Hematopoietic multipotent progenitor cell (in vitro differentiated cells): ENCODE data around the gene RIMBP2. TPM values are rescaled to one million over a fixed set of nuclear protein-coding genes. Genes with fewer than 3 reads are reported as not detected.

Source experiments
- DNase-seq, 3 donors: peaks; one replicate each; pipeline ENCODE4 v3.0.0-alpha.2; 2011 to 2015; ENCODE audit warnings: low read depth in 2 of 3, low spot score in 2 of 3
- total RNA-seq: library from RNA; depleted of rRNA; stranded (reverse); fragments of >200 nt; gene quantifications from one replicate; pipeline ENCODE4 v1.2.3, GENCODE V29; 2012

RIMBP2 gene
- total RNA-seq, 1 donor = 0.27 TPM

DNA sequence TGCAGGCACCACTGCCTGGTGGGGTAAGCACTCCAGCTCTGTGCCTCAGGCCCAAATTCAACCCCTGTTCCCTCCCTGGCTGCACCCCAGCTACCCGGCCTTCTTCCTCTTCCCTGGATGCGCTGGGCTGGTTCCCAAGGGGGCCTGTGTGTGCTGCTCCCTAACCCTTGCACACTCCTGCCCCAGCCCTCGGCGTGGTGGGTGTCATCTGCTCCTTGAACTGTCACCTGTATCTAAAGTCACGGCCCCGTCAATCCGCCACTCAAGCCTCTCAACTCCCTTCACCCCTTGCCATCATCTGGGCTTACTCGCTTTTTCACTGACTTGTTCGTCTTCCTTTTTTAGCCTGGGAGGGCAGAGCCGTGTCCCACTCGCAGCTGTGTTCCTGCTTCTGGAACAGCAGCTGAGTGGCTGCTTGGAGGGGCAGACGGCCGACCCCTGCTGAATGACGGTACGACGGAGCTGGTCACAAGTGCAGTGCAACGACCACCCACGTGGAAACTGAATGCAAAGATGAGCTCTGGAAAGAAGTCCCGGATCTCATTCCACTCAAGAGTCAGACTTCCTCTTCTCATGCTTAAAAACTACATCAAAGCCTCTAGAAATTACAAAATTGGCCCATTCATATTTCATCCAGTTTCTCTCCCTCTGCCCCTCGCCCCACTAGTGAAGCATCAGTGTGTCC, 239.5 kb downstream of the RIMBP2 start:
- DNase-seq = no peak

DNA sequence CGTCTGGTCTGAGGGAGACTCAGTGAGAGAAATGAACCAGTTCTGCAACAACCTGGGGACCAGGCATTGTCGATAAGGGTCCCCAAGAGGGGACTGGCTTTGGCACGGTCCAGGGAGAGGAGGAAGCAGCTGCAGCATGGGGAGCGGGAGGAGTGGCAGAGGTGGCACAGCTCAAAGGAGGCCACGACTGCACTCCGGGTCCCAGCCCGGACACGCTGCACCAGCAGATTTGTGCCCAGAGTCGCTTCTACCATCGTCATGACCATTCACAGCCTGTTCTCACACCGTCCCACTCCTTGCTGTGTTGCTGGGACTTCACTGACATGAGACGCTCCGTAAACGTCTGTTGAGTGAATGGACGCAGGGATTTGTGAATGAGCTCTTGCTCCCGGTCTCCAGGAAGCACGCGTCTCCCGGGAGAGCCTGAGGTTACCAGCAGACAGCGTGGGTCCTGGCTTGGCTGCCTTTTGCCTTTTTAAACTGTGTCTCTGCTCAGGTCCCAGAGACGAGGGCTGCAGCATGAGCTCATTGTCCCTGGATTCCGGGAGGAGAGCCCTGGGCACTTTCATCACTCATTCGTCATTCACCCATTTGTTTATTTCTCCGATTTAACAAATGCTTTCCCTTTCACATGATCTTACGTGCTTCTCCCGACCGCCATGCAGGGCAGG, 241.4 kb downstream of the RIMBP2 start:
- no peak for DNase-seq

DNA sequence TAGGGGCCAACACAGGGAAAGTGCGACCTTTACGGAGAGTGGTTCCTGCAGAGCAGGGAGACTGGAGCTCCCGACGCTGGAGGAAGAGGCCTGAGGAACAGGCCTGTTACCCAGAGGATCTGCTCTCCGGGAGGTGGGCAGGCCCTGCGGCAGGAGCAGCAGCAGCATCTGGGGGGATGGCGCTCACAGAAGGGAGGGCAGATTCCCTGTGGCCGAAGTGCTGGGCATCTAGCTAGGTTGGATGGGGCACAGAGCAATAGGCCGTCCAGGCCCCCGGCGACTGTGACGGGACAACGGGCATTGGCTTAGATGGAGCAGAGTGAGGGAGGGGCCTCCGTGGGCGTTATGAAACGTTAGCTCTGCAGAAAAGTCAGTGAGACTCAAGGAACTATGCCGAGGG, 242.8 kb downstream of the RIMBP2 start:
- no peak for DNase-seq

DNA sequence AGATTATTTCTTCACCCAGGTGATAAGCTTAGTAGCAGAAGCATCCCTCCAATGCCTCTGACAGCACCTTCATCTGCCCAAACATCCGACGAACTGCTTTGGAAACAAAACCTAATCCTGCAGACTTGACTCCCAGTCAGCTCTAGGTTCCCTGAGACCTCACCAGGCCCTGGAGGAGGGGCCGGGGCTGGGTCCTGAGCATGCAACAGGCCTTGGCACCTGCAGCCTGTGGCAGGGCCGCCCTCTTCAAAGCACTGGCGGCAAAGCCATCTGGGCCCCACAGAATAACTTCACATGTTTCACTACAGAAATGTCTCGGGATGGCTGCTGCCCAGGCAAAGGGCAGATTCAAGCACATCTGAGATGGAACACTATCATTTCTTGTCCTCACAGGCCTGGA, 245.1 kb downstream of the RIMBP2 start:
- DNase-seq = no peak

DNA sequence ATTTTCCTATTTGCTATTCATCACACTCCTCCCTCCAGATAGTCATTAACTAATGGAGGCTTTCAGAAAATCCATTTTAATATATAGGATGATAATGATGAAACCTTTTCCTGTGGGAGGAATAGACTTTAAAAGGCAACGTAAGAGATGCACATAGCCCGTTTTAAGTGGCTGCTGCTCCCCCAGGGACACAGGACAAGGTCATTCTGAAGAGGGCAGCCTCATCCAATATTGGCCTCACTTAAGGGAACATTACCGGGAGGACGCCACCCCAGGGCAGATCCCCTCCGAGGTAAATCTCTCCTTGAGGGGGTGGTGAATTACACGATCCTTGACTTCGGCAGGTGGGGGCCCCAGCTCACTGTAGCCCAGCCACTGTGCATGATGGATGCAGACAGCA, 246.5 kb downstream of the RIMBP2 start:
- DNase-seq = no peak

DNA sequence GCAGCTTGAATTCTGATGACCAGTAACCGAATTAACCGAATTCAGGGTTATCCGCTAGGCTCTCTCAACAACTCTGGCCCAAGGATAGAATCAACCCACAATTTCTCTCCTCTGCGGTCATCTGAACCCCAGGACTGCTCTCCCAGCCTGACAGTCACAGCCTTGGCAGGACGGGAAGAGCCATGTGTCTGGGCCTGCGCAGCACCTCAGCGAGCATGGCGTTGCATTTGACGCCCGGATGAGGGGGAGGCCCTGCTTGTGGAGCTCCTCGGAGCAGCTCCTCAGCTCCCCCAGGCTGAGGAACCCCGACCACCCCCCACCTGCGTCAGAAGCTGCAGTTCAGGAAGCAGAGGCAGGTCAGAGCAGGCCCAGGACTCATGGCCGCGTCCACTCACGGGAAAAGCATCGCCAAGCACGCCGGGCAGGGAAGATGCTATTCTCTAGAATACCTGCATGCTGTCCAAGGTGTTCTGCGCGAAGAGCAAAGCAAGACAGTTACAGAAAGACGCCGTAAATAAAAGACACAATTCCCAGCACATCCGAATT, 247.3 kb downstream of the RIMBP2 start:
- DNase-seq = no peak

DNA sequence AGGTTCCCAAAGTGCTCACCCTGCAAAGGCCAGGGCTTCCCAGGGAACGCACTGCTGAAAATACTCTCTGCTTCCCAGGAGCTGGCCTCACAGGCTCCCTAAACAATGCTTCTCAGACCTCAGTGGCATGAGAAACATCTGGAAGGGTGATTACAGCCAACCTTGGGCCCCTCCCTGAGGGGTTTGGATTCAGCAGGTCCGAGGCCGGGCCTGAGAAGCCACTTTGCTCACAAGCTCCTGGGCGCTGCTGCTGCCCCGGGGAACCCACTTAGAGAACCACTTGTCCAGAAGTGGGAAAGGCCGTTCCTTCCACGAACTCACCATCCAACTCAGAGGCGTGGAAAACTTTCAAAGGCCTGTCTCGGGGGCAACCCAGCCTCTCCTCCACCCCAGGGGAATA, 247.9 kb downstream of the RIMBP2 start:
- DNase-seq = no peak

DNA sequence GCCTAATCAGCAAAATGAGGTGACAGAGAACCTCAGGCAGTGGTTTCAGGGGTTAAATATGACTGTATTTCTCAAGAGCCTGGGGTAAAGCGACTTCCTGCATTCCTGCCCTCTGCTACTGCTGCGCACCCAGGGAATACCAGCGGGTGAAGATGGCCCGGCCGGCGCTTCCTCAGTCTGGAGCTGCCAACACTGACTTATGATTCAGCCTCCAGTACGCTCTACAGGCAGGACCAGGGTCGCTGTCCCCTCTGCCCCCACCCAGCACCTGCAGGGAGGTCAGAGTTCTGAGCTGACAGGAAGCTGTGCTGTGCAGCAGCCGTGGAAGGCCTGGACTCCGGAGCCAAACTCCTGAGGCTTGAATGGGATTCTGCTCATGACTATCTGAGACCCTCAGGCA, 250.5 kb downstream of the RIMBP2 start:
- DNase-seq = no peak

DNA sequence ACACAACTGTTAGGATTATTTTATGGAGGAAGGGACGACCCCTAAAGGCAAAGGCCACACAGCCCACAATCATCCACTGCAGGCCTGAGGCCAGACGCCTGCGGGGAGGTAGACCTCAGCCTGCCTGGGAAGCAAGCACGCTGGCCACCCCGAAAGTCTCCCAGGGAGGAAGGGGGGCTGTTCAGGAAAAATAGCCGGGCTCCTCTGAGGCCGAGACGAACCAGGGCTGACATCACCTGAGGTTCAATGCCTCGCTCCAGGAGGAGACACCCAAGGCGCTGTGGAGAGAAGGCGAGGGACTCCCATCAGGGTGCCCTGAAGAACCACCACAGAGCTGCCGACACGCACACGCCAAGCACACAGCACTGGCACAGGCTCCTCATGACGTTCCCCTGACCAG, 251.1 kb downstream of the RIMBP2 start:
- DNase-seq = no peak

DNA sequence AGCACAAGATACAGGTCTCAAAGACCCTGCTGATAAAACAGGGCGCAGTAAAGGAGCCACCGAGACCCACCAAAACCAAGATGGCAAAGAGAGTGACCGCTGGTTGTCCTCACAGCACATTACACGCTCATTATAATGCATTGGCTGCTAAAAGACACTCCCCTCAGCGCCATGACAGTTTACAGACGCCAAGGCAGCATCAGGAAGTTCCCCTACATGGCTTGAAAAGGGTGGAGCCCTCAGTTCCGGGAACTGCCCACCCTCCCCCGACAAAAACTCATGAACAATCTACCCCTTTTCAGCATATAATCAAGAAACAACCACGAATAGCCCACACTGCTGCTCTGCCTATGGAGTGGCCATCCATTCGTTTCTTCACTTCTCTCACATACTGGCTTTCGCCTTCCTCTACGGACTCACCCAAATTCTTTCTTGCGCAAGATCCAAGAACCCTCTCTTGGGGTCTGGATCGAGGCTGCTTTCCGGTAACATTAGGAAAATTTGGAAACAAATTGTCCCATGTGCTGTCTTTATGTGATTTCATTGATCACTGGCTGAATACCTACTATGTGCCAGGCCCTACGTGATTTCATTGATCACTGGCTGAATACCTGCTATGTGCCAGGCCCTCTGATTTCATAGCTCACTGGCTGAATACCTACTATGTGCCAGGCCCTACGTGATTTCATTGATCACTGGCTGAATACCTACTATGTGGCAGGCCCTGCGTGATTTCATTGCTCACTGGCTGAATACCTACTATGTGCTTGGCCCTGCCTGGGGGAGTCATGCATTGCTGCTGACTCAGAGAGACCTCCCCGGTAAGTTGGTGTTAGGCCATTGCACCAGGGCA, 252.1 kb downstream of the RIMBP2 start:
- DNase-seq = no peak

DNA sequence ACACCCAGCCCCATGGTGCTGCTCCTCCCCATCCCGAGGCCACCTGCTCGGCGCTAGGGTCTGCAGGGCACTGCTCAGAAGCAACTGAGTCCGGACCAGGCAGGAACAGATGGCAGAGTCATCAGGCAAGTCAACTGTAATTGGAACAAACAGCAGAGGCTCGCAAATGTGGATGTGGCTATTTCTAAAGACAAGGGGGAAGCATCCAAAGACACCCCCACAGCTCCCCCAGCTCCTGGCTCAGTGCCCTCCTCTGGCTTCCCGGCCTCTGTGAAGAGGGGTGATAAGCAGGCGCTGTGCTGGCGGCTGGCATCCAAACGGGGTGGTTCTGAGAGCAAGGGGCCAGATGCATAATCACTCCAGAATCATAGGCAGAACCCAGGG, 252.8 kb downstream of the RIMBP2 start:
- no peak for DNase-seq

DNA sequence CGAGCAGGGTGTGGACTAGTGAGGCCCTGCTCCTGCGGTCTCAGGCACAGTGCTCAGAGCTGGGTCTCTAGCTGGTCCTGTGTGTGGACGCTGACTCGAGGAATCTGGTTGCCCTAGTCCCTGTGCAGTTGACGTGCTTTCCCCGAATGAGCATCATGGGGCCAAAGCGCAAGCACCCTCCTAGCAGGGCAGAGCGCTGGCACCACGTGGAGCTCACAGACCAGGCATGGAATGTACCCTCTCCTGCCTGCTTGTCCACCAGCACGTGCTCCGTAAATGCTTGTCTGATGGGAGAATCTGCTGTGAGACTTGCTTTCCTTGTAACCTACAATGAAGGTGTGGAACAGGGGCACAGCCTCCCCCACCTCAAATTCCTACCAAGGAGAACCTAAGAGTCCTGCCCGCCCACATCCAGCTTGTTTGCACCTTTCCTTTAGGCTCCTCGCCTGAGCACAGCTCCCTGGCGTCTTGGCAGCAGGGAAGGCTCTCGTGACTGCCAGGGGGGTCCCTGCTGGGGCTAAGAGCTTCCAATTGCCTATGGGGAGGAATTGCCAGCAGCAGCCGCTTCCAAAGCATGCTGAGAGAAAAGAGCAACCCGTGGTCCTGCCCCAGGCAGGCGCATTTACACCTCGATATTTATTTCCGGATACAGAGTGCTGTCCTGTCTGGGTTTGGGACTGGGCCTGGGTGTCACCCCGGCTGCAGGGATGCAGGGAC, 253.4 kb downstream of the RIMBP2 start:
- no peak for DNase-seq

DNA sequence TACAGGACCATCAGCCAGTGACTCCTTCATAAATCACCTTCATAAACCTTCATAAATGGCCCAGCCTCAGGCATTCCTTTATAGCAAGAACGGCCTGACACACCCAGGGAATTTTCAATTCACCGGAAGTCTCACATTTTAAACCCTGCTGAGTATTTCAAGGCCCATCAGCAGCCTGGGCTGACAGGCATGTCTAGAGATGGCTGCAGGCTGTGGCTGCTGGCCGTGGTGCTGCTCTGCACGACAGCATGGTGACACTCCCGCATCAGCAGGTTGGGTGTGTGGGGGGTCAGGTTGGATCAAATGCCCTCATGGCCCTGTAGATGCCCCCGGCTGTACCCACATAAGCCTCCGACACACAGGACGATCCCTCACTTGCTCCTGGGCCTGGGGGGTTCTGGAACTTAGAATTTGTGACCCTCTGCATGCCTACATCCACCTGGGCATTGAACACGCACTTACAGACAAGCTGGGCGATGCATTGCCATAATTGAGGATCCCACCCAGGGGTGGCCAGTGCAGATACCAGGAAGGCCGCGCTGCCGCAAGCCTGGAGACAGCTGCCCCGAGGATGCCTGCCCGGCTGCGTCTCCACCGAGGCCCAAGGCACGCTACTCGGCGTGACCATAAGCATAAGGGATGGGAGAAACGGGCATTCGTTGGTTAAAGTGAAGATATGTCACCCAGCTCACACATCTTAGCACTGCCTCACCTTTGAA, 254.1 kb downstream of the RIMBP2 start:
- DNase-seq = no peak

DNA sequence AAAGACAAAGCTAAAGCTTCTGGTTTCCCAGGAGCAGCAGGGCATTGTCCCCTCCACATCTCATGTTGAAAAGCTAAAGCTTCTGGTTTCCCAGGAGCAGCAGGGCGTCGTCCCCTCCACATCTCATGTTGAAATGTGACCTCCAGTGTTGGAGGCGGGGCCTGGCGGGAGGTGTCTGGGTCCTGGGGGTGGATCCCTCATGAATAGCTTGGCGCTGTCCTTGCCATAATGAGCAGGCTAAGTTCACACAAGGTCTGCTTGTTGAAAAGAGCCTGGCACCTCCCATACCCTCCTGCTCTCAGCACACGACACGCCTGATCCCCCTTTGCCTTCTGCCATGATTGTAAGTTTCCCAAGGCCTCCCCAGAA, 254.7 kb downstream of the RIMBP2 start:
- DNase-seq = no peak

DNA sequence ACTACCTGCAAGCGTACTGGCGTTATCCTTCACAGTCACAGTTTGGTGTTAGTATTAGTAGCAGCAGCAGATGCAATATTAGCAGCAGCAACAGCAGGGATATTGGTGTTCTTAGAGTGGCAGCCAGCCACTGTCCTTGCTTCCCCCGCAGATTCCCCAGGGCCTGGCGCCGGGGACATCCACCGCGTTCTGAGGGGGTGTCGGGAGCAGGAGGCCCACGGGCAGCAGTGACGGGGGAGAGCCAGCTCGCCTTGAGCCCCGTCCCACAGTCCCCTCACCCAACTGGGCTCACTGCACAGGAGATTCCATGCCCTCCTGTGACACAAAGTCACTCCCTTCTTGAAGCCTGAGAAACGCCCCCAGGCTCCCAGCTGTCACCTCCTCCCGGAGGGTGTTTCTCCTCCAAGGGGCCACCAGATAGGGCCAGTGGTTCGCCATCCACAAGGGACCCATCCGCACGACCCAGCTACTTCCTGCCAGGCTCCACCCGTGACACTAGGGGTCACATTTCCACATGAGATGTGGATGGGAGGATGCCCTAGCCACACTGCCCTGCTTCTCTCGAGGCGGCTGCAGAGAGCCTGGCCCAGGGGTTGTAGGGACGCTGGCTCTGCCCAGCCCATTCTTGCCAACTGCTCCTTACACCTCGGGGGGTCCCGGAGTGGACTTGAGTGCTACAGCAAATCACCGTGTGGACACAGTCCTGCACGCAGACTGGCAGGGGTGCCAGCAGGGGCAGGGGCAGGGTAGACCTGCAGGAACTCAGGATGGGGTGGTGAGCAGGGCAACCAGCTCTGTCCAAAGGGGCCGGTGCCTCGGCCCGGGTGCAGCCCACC, 255.3 kb downstream of the RIMBP2 start:
- DNase-seq = no peak

DNA sequence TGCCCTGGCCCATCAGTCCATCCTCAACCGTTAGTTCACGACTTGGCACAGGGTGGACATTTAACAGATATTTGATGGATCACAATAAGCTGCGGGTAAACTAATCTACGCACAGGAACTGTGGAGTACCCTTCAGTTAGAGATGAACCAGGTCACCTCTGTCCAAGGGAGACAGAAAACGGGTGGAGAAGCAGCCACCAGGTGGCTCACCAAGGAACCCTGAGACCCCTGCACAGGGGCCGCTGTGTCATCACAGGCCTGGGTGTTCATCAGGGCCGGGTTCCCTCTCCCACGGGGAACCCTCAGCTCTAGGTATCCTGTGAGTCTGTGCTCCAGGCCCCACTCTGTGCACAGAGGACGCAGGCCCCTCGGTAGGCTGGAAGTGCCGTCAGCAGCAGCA, 256.2 kb downstream of the RIMBP2 start:
- no peak for DNase-seq

DNA sequence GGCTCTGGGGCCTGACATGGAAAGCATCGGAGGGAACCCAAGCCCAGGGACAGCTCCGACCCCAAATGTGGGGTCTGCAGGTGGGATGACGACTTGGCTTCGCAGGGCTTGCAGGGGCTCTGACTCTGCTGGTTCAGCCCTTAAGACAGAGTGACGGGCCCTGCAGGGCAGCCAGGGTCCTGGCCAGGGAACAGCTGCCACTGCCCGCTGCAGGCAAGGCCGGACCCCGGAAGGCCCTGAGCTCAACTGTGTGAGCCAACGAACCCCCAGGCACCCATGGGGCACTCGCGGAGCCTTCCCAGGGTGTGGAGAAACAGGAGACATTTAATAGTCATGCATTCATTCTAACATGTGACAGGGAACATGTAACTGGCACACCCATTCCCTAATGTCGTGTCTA, 257.8 kb downstream of the RIMBP2 start:
- DNase-seq = no peak

DNA sequence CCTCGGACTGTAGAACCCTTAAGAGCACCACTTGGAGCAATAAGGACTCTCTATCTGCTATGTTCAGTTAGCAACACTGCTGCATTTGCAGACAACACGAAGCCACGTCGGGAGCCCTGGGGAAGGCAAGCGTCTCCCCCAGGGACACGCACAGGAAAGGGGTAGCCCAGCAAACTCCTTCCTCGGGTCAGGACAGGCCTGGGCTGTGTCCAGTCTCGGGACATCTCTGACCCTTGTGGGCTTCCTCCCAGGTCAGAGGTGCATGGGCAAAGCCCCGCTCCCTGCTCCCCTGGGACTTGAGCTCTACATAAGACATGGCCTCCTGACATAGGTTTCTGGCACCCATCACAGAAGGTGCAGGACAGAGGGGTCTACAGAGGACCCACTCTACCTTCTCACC, 258.9 kb downstream of the RIMBP2 start:
- DNase-seq = no peak

DNA sequence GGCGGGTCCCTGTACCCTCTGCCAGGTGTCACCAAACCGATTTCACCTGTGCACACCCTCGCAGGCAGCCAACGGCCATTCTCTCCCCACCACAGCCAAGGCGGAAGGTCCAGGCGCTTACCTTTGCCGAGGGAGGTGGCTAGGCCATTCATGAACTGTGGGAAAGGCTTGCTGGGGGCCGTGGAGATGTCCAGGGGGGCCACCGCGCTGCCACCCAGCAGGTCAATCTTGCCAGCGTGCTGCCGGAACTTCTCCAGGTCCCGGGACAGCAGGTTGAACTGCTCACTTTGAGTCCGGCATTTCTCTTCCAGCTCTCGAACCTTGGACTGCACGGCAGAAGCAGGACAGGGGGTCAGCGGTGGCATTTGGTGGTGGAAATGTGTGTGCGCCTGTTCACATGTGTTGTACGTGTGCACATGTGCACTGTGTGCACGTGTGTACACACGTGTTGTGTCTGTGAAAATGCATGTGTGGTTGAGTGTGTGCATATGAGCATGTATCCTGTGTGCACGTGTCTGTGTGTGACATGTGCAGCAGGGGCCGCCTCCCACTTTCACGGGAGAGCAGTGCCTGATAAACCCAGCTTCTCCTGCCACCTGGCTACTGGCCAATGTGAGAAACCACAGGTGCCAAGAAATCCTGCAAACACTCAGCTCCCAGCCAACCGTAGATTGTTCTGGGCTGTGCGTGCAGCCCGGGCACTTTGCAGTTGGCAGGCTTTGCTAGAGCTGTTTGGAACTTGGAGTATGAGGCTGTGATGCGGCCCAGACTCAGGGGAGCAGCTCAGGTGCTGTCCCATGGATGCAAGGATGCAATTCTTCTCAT, 259.5 kb downstream of the RIMBP2 start:
- DNase-seq = no peak
